Parathyroid adenoma (tissue), 2 donors: Measurements from ENCODE around the gene SPEN.

Experiments
- H2AFZ ChIP-seq: fragments of 300-600 bp; sonication (generic); one replicate; pipeline ENCODE4 v1.7.0; 2017; ENCODE audit warnings: antibody characterized with exemption, mild to moderate bottlenecking
- H3K27ac ChIP-seq: fragments of 300-600 bp; sonication (generic); one replicate; pipeline ENCODE4 v1.7.0; 2017
- H3K27me3 ChIP-seq: fragments of 300-600 bp; sonication (generic); one replicate; pipeline ENCODE4 v1.7.0; 2017; ENCODE audit warnings: low read length; ENCODE audit not compliant: control insufficient read depth, insufficient read depth
- H3K36me3 ChIP-seq: fragments of 300-600 bp; sonication (generic); one replicate; pipeline ENCODE4 v1.7.0; 2017; ENCODE audit warnings: low read length; ENCODE audit not compliant: control insufficient read depth, insufficient read depth
- H3K4me1 ChIP-seq: fragments of 300-600 bp; sonication (generic); one replicate; pipeline ENCODE4 v1.7.0; 2017; ENCODE audit warnings: control low read depth
- H3K4me2 ChIP-seq: fragments of 300-600 bp; sonication (generic); one replicate; pipeline ENCODE4 v1.7.0; 2017; ENCODE audit warnings: low read length
- H3K4me3 ChIP-seq: fragments of 300-600 bp; sonication (generic); one replicate; pipeline ENCODE4 v1.7.0; 2017; ENCODE audit warnings: low read depth, low read length
- H3K79me2 ChIP-seq: fragments of 300-600 bp; sonication (generic); one replicate; pipeline ENCODE4 v1.7.0; 2017; ENCODE audit warnings: control low read depth
- H3K9ac ChIP-seq: fragments of 300-600 bp; sonication (generic); one replicate; pipeline ENCODE4 v1.7.0; 2017; ENCODE audit warnings: mild to moderate bottlenecking
- H3K9me3 ChIP-seq: fragments of 300-600 bp; sonication (generic); one replicate; pipeline ENCODE4 v1.7.0; 2017; ENCODE audit warnings: low read length; ENCODE audit not compliant: control insufficient read depth
- CTCF ChIP-seq: fragments of 300-600 bp; sonication (generic); IDR thresholded peaks from one replicate; pipeline ENCODE4 v1.7.0; 2017; ENCODE audit warnings: antibody characterized with exemption, mild to moderate bottlenecking
- donor health status: primary hyperparathyroidism.

Gene SPEN

GRCh38 chr1:15933684-15934083, 86.2 kb downstream of the SPEN start:
- no peak overlapping the region for H3K4me2 ChIP-seq
- H3K36me3 ChIP-seq: no peaks in the 10 kb centered on the region
- H3K4me1 ChIP-seq: no peaks in the 10 kb centered on the region
- no peak for TF ChIP-seq CTCF
- H3K79me2 ChIP-seq: no peaks in the 10 kb centered on the region
- H3K27me3 ChIP-seq: no peaks in the 10 kb centered on the region
- H3K9me3 ChIP-seq: no peaks in the 10 kb centered on the region
- H3K4me3 ChIP-seq: no peak overlapping the region
- no peak overlapping the region for H2AFZ ChIP-seq
- H3K9ac ChIP-seq: no peak overlapping the region
- no peak overlapping the region for H3K27ac ChIP-seq

GRCh38 chr1:15934211-15935055, 86.9 kb downstream of the SPEN start:
- TF ChIP-seq CTCF: no peak
- Histone ChIP-seq H3K36me3 (no peaks in the 10 kb centered on the region), H3K4me3 (no peak overlapping the region), H3K27ac (no peak overlapping the region), H2AFZ (no peak overlapping the region), H3K27me3 (no peaks in the 10 kb centered on the region), H3K4me1 (peaks cover 4% of the 10 kb centered on the region), H3K4me2 (no peak overlapping the region), H3K79me2 (no peaks in the 10 kb centered on the region), H3K9ac (no peak overlapping the region), H3K9me3 (no peaks in the 10 kb centered on the region)

- no peak overlapping the region for H2AFZ ChIP-seq
- no peak overlapping the region for H3K4me3 ChIP-seq
- no peaks in the 10 kb centered on the region for H3K79me2 ChIP-seq
- H3K4me1 ChIP-seq: peaks cover 6% of the 10 kb centered on the region
- no peak overlapping the region for H3K9ac ChIP-seq
- no peak for TF ChIP-seq CTCF
- no peaks in the 10 kb centered on the region for H3K36me3 ChIP-seq
- H3K27ac ChIP-seq: no peak overlapping the region
- no peaks in the 10 kb centered on the region for H3K27me3 ChIP-seq
- no peaks in the 10 kb centered on the region for H3K9me3 ChIP-seq
- H3K4me2 ChIP-seq: no peak overlapping the region
Observed at GRCh38 chr1:15935056-15935950, 87.8 kb downstream of the SPEN start.

- no peak overlapping the region for H3K4me3 ChIP-seq
- H3K36me3 ChIP-seq: no peaks in the 10 kb centered on the region
Observed at GRCh38 chr1:15936025-15936424, 88.5 kb downstream of the SPEN start.

More at GRCh38 chr1:15936025-15936424, 88.5 kb downstream of the SPEN start:
- H3K4me1 ChIP-seq: peaks cover 6% of the 10 kb centered on the region
- H3K27me3 ChIP-seq: no peaks in the 10 kb centered on the region
- H3K9ac ChIP-seq: no peak overlapping the region
- no peak overlapping the region for H3K4me2 ChIP-seq
- H3K79me2 ChIP-seq: no peaks in the 10 kb centered on the region
- no peaks in the 10 kb centered on the region for H3K9me3 ChIP-seq
- H3K27ac ChIP-seq: no peak overlapping the region
- H2AFZ ChIP-seq: no peak overlapping the region
- no peak for TF ChIP-seq CTCF
